ENCODE measurements around the gene PCSK1N.
A peak's percentile ranks its signal among the peaks of the same experiment; 100 is the strongest.
"Not testable (repeated sequence)": the region's sequence is repeated elsewhere in the genome, so short reads cannot be mapped to it uniquely, and the experiment has no call there.

Gene PCSK1N

GRCh38 chrX:48835524-48836329 is at the start of gene PCSK1N:
TSS of gene PCSK1N (minus strand) at chrX:48835610. CDS start at chrX:48835532, 78 bp downstream.
- peaks cover 18% of the 10 kb centered on the region for H3K4me1 Mint-ChIP-seq
- CTCF ChIA-PET: no interaction called here
- peak within 1 kb of the TSS; percentile 73 for H3K4me3 Mint-ChIP-seq
- no peaks in the 10 kb centered on the region for H3K36me3 Mint-ChIP-seq
- DNase-seq: peak; percentile 38
- peaks cover 58% of the 10 kb centered on the region for H3K27me3 Mint-ChIP-seq
- no peak within 1 kb of the TSS for H3K27ac Mint-ChIP-seq
- H3K9me3 Mint-ChIP-seq: no peaks in the 10 kb centered on the region

- Mint-ChIP-seq H3K36me3 (no peaks in the 10 kb centered on the region), H3K27me3 (peaks cover 10% of the 10 kb centered on the region), H3K4me1 (no peaks in the 10 kb centered on the region), H3K9me3 (no peaks in the 10 kb centered on the region), H3K4me3 (no peak overlapping the region), H3K27ac (no peak overlapping the region)
- DNase-seq: no peak
- CTCF ChIA-PET: no interaction called here
Measured at GRCh38 chrX:48883729-48884128, 48.3 kb upstream of the PCSK1N start.

GRCh38 chrX:48876944-48877343 is 41.5 kb upstream of the PCSK1N start:
- CTCF ChIA-PET, DNase-seq, H3K27me3 Mint-ChIP-seq, H3K4me1 Mint-ChIP-seq, H3K9me3 Mint-ChIP-seq, H3K27ac Mint-ChIP-seq, H3K4me3 Mint-ChIP-seq, H3K36me3 Mint-ChIP-seq: not testable (repeated sequence)

GRCh38 chrX:48872017-48872416 is 36.6 kb upstream of the PCSK1N start:
- H3K4me3 Mint-ChIP-seq, CTCF ChIA-PET, H3K9me3 Mint-ChIP-seq, H3K4me1 Mint-ChIP-seq, H3K27ac Mint-ChIP-seq, H3K36me3 Mint-ChIP-seq, DNase-seq: not testable (repeated sequence)
- H3K27me3 Mint-ChIP-seq: peaks cover 18% of the 10 kb centered on the region

GRCh38 chrX:48864210-48864609 is 28.8 kb upstream of the PCSK1N start:
- Mint-ChIP-seq H3K36me3 (no peaks in the 10 kb centered on the region), H3K9me3 (no peaks in the 10 kb centered on the region), H3K4me3 (no peak overlapping the region), H3K27ac (no peak overlapping the region), H3K4me1 (no peaks in the 10 kb centered on the region), H3K27me3 (peaks cover 19% of the 10 kb centered on the region)
- CTCF ChIA-PET: interaction anchor here (1.2 kb wide), 1 partner anchor 216 kb away, joined by 3 read pairs; no protein-coding TSS in a partner anchor
- no peak for DNase-seq

- Mint-ChIP-seq H3K27ac (no peak overlapping the region), H3K4me3 (no peak overlapping the region), H3K4me1 (peaks cover 4% of the 10 kb centered on the region), H3K27me3 (peaks cover 29% of the 10 kb centered on the region), H3K9me3 (no peaks in the 10 kb centered on the region), H3K36me3 (no peaks in the 10 kb centered on the region)
- CTCF ChIA-PET: no interaction called here
- DNase-seq: peak; percentile 43
Measured at GRCh38 chrX:48854898-48855297, 19.5 kb upstream of the PCSK1N start.

GRCh38 chrX:48854121-48854804 is 18.9 kb upstream of the PCSK1N start:
- H3K9me3 Mint-ChIP-seq, H3K4me1 Mint-ChIP-seq, H3K36me3 Mint-ChIP-seq, DNase-seq, H3K4me3 Mint-ChIP-seq, CTCF ChIA-PET, H3K27ac Mint-ChIP-seq: not testable (repeated sequence)
- H3K27me3 Mint-ChIP-seq: peaks cover 29% of the 10 kb centered on the region

- H3K4me3 Mint-ChIP-seq, CTCF ChIA-PET, H3K9me3 Mint-ChIP-seq, H3K36me3 Mint-ChIP-seq, DNase-seq, H3K27ac Mint-ChIP-seq: not testable (repeated sequence)
- Mint-ChIP-seq H3K27me3 (peaks cover 29% of the 10 kb centered on the region), H3K4me1 (peaks cover 12% of the 10 kb centered on the region)
Measured at GRCh38 chrX:48853494-48853893, 18.1 kb upstream of the PCSK1N start.

GRCh38 chrX:48852857-48853256 is 17.4 kb upstream of the PCSK1N start:
- CTCF ChIA-PET: interaction anchor here (0.7 kb wide), 1 partner anchor 205 kb away, joined by 3 read pairs; no protein-coding TSS in a partner anchor
- Mint-ChIP-seq H3K4me3 (no peak overlapping the region), H3K27ac (no peak overlapping the region), H3K9me3 (no peaks in the 10 kb centered on the region), H3K27me3 (peaks cover 29% of the 10 kb centered on the region), H3K4me1 (peaks cover 12% of the 10 kb centered on the region), H3K36me3 (no peaks in the 10 kb centered on the region)
- DNase-seq: no peak

- Mint-ChIP-seq H3K27me3 (peaks cover 13% of the 10 kb centered on the region), H3K27ac (no peak overlapping the region), H3K36me3 (no peaks in the 10 kb centered on the region), H3K4me3 (no peak overlapping the region), H3K4me1 (peaks cover 8% of the 10 kb centered on the region), H3K9me3 (no peaks in the 10 kb centered on the region)
- CTCF ChIA-PET: no interaction called here
- DNase-seq: no peak
Measured at GRCh38 chrX:48848847-48849246, 13.4 kb upstream of the PCSK1N start.

GRCh38 chrX:48839686-48840085 is 4.3 kb upstream of the PCSK1N start:
- CTCF ChIA-PET: no interaction called here
- Mint-ChIP-seq H3K36me3 (no peaks in the 10 kb centered on the region), H3K9me3 (no peaks in the 10 kb centered on the region), H3K4me3 (no peak overlapping the region), H3K27me3 (peaks cover 22% of the 10 kb centered on the region), H3K27ac (no peak overlapping the region), H3K4me1 (peaks cover 5% of the 10 kb centered on the region)
- no peak for DNase-seq

- DNase-seq: peak; percentile 21
- H3K36me3 Mint-ChIP-seq: no peaks in the 10 kb centered on the region
- peaks cover 18% of the 10 kb centered on the region for H3K4me1 Mint-ChIP-seq
- H3K4me3 Mint-ChIP-seq: peak overlapping the region; percentile 73
- H3K27me3 Mint-ChIP-seq: peaks cover 72% of the 10 kb centered on the region
- no peak overlapping the region for H3K27ac Mint-ChIP-seq
- H3K9me3 Mint-ChIP-seq: no peaks in the 10 kb centered on the region
- CTCF ChIA-PET: no interaction called here
Measured at GRCh38 chrX:48834383-48834709, 1.1 kb downstream of the PCSK1N start.

GRCh38 chrX:48833542-48834138 is 1.8 kb downstream of the PCSK1N start:
- no peaks in the 10 kb centered on the region for H3K9me3 Mint-ChIP-seq
- peaks cover 79% of the 10 kb centered on the region for H3K27me3 Mint-ChIP-seq
- no peak for DNase-seq
- no peak overlapping the region for H3K27ac Mint-ChIP-seq
- CTCF ChIA-PET: no interaction called here
- peak overlapping the region; percentile 2 for H3K4me3 Mint-ChIP-seq
- H3K36me3 Mint-ChIP-seq: no peaks in the 10 kb centered on the region
- peaks cover 18% of the 10 kb centered on the region for H3K4me1 Mint-ChIP-seq

- H3K27me3 Mint-ChIP-seq: peaks cover 92% of the 10 kb centered on the region
- no peak for DNase-seq
- H3K9me3 Mint-ChIP-seq: no peaks in the 10 kb centered on the region
- H3K4me1 Mint-ChIP-seq: peaks cover 23% of the 10 kb centered on the region
- CTCF ChIA-PET: no interaction called here
- no peak overlapping the region for H3K27ac Mint-ChIP-seq
- H3K4me3 Mint-ChIP-seq: no peak overlapping the region
- peaks cover 5% of the 10 kb centered on the region for H3K36me3 Mint-ChIP-seq
Measured at GRCh38 chrX:48831909-48832291, 3.5 kb downstream of the PCSK1N start.
